NCI-H187 treated with DMSO at 0.1 percent for 48 hours (cell line): ENCODE data around the gene GPR183.

Experiments used
- DNase-seq: peaks from one replicate; lab custom pipeline; 2025; lab: John Stamatoyannopoulos, UW

GPR183 gene, protein sequence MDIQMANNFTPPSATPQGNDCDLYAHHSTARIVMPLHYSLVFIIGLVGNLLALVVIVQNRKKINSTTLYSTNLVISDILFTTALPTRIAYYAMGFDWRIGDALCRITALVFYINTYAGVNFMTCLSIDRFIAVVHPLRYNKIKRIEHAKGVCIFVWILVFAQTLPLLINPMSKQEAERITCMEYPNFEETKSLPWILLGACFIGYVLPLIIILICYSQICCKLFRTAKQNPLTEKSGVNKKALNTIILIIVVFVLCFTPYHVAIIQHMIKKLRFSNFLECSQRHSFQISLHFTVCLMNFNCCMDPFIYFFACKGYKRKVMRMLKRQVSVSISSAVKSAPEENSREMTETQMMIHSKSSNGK

DNA sequence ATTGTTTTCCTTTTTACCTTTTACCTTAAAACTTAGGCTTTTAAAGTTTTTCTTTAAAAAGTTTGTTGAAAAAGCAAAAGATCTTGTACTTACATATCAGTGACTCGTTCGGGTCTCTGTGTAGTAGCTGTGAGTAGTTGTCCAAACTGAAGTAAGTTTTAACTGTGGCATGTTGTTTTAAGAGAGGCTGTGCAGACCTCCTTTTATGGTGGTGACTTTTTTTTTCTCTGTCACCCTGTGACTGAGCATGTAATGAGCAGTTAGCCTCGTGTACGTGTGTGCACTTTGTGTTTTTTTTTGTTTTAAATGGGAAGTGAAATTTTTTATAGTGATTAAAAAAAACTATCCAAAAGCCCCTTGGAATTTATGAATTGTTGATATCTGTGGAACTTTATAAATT, at the start of gene GPR183:
TSS of gene GPR183 (minus strand) at position 153 of the 400 bp plus-strand sequence. CDS start 11,254 bp downstream, outside the sequence.
- no peak for DNase-seq

DNA sequence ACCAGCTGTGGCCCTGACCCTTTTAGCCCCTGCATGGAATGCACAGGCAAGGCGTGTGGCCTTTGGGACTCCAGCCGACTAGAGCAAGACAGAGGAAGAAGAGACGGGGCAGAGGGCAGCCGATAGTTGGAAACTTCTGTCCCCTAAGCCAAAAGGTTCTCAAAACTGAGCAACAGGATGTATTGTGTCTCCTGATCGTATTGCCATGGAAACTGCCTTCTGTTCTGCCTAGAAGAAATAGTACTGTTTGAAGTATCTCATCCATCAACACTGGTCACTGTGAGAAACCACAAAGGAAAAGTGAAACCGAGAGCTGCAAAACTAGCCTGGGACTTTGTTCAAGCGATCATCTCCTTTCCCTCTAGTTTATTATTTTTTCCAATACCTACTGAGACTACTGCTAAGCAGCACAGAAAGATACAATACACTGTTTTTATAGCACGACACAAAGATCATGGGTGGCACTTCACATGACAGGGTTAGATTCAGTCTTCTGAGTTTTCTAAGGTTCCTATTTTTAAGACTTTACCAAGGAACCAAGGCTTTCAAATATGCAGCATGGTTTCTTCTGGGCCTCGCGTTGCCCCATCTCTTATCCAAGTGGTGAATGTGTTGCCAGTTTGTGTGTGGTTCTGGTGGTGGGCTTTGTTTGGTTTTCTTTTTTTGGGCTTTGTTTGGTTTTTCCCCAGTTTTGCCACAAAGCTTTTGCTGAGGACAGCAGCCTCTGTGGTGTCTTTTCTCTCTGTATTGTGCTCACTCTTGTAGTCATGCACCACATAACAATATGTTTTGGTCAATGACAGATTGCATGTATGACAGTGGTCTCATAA, 49.3 kb upstream of the GPR183 start:
- no peak for DNase-seq

DNA sequence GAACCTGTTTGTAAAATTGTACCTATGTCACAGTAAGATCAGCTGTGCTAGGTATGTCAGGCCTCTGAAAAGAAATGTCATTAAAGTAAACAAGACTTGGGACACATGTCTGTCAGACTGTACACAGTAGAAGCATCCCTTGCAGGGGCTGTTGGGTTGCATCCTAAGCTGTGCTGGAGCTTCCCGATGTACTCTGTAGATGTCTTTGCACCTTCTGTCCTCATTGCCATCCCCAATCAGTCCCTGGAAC, 48.7 kb upstream of the GPR183 start:
- no peak for DNase-seq

DNA sequence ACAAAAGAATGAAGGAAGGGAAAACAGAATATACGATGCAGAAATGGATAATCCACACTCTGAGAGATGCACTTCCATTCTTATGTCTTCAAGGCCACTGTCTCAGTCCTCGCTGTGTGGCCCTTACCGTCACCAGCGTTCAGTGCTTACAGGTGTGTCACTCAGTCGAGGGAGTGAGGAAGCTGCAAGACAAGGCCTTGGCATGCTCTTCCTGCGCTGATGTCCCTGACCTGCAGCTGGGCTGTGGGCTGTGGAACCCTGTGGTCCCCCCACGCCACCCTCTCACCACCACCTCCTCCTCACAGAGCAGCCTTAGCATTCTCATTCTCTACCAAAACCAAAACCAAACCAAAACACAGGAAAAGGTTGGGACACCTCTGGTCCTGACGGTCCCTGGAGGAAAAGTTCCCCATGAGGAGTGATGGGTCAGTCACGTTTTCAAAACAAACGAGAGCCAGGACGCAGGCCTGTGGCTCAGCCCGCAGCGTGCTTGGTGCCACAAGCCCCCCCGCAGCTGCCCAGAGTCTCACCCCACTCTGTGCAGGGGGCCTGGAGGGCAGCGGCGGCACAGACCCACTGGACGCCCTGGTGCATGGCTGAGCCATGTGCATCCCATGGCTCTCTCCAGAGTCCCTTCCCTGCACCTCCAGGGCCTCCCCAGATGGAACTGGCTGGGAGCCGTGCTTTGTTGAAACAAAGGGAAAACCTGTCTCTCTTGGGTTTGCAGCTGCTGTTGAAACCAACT, 48.2 kb upstream of the GPR183 start:
- no peak for DNase-seq

DNA sequence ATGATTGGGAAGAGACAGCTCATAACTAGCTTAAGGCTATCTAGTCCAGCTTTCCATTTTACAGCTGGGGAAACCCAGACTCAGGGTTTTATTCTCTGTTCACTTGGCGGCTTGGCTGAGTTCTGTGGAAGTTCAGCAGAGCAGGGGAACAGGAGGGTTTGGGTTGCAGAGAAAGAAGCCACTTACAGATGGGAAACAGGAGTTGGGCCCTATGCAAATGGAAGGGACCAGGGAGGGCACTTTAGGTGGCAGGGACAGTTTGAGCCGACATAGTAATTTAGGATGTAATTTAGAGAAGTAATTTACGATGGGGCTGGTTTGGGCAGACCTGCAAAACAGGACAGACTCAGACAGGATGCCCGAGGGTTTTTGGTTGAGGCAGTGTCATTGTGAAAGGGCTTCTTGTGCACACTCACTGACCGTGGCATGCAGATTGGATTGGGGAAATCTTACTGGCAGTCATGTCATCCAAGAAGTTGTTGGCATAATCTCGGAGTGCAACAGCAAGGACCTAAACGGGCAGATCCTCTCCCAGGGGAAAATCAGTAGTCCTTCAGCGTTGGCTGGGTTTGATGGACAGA, 47.3 kb upstream of the GPR183 start:
- no peak for DNase-seq

DNA sequence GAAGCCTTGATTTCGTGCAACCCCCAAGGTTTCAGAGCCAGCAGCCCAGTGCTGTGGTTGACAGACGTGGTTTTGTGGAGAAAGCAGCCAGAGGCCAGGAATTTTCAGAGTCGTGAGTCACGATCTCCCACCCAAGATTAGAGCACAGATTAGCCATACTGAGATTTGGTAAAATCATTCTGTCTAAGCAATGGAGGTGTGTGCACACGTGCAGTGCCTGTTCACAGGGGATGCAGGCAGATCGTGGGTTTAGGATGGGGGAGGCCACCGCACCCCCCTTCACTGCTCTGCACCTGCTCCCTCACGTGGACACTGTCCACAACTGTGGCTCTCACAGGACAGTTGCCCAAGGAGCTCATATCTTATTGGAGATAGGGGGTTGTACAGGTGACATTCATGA, 46.6 kb upstream of the GPR183 start:
- no peak for DNase-seq

DNA sequence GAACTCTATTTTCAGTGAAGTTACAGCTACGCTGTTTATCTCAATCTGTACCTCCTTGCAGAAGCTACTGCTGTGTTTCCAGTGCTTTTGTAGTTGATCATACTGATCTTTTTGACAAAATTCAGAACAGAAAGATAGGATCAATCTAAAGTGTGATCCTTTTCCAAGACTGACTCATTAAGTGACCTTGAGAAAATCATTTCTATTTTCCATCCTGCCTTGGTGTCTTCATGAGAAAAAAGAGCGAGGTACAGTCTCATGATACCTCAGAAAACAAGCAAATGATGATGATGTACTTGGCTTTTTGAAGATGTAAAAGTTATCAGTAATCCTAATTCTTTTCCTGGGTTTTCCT, 46.0 kb upstream of the GPR183 start:
- no peak for DNase-seq

DNA sequence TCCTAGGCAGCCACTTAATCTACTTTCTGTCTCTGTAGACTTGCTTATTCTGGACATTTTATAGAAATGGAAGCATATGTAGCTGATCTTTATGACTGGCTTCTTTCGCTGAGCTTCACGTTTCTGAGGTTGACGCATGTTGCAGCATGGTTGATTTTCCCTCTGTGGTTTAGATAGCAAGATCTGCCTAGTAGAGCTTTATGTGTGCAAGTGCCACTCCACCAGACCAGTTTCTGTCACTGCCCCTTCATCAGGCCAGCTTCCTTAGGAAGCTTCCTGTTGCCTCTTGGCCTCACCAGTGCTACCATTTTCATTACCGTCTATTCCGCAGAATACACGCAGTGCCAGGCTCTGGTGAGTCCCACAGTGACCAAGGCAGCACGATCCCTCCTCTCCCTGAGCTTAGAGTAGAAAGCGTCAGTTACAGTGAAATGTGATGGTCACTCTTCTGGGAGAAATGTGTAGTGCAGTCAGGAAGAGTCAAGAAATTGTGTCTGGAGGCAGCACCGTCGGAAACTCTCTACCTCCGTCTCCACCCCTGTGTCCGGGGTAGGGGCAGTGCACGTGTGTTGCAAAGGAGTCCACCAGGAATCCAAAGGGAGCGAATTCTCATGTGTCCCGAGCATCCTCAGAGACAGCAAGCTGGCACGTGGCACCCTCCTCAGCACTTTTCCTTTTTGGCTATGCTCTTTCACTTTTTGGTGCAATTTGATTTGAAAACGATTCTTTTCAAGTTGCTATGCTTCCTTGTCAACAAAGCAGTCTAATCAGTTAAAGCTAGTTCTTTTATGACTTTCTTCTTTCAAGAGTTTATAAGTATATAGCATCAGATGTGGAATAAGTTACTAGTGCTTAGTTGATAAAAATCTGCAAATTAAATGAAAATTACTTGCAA, 45.4 kb upstream of the GPR183 start:
- DNase-seq: no peak

DNA sequence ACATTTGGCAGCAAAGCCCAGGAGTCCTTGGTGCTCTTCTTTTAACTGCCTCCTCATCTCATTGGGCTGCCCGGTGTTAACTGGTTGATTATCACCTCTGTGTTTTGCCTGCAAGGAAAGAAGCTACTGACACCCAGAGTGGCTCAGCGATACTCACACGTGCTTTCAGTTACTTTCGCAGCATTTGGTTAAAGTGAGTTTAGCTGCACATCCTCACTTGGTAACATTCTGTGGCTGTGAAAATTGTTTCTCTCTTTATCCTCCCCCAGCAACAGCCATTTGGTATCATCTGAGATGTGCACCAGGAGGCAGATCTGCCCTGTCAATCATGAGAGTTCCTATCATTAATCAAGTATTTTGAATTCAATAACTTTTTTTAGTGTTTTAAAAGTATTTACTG, 44.6 kb upstream of the GPR183 start:
- DNase-seq: no peak

DNA sequence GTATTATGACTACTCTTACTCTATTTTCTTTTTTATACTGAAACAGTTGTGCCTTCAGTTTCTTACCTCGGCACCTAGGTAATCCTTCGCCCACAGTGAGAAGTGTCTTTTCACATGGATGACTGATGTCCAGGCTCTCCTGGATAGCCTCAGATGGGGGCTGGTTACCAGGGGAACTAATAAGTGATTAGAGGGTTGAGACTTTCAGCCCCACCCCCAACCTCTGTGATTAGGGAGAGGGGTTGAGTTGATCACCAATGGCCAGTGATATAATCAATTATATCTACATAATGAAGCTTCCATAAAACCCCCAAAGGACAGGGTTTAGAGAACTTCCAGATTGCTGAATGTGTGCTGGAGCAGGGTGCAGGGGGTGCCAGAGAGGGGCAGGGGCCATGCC, 43.0 kb upstream of the GPR183 start:
- DNase-seq: no peak

DNA sequence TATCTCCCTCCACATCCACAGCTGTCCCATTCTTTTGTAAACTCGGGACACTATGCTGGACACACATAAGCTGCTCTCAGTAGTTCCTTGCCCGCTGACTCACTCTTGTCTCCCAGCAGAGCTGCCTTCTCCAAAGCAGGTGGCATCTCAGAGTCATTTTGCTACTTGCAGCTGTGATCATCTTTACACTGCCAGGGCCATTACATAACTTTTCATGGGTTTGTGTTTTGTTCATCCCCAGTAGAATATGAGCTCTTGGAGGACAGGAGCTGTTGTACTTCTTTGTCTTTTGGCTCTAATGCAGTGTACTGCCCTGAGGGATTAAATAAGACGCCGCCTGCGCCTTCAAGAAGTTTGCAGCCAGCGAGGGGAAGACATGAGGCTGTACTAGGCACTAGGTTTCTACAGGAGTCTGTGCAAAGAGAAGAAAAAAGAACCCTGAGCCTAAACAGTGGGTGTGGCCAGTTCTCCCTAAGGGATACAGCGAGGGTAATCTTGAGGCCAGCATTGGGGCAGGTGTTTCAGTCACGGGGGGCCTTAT, 40.8 kb upstream of the GPR183 start:
- no peak for DNase-seq

DNA sequence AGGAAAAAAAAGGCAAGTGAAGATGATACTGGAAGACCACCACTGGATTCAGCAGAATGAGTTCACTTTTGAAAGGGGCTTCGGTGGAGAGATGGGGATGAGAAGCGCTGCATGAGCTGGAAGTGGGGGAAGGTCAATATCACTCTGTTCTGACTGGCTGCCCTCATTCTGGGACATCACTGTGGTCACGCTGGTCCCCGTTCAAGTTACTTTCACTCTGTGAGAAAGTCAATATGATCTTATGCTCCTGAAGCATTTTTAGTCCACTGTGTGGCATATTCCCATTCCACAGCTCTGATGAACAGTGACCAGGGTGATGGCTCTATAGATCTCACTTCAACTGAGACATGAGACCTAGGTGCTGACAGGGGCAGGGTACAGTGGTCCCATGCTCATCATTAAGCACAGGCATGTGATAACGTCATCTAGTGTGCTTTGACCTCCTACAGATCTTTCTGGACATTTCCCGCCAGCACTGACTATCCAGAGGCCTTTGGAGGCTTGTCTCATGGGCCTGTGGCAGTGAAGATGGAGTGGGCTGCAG, 40.2 kb upstream of the GPR183 start:
- no peak for DNase-seq

DNA sequence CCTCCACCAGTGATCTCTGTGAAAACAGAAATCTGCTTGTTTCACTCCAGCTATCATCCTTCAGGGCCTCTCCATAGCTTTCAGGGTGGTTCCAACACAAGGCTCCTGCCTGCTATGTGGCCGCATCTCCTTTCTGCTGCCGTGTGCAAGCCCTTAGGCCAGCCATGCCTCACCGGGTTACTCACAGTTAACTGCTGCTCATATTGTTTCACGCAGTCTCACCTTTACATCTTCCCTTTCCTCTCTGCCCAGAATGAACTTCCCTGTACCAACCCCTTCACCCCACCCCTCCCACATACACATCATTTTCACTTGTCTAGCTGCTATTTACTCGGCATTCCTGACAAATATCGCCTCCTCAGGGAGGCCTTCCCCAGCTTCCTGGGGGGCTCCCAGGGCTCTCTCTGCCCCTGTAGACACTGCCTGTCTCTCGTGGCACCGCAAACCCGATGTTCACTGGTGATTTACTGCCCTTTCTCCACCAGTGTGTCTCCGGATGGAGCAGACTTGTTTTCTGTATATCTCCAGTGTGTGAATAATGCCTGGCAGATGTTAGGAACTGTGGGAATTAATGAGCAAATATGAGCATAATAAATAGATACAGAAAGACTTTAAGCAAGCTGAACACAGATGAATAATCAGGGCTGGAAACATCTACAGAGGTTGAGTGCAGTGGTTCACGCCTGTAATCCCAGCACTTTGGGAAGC, 39.3 kb upstream of the GPR183 start:
- no peak for DNase-seq

DNA sequence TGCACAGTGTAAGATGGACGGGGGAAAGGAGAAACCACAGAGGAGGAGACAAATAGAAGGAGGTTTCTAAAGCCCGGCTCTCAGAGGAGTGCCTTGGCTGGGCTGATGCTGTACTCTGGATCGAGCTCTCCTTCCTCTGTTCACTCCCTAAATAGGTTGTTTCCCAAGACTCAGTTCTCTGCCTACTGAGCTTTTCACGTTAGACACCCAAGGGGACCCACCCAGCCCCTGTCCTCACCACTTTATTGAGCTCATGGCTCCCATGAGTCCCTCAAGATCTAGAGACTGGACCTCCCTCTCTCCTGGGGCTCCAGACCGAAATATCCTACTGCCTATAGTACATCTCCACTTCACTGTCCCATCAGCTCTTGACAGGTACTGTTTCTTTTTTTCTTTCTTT, 38.1 kb upstream of the GPR183 start:
- DNase-seq: no peak

DNA sequence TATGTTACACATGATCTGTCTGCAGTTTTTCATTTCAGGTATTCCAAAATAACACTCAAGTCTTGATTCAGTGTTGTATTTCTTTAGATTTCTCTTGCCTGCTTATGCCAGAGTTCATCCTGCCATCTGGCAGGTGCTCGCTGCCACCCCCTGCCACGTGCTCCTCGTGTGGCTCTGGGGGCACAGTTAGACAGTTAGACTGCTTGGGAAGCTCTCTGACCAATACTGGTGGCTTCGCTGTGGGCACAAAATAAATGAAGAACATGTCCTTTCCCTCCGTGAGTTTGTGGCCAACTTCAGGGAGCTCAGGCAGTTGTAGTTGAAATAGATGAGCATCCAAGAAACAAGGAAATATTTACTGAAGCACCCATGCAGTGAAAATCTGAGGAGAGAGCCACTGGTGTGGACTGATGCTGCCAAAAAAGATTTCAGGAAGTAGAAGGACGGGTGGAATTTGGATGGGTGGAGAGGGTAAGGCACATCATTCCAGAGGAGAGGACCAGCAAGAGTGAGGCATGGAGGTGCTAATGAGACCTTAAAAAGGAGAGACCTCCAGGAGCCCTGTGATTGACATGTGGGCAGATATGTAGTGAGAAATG, 37.5 kb upstream of the GPR183 start:
- no peak for DNase-seq

DNA sequence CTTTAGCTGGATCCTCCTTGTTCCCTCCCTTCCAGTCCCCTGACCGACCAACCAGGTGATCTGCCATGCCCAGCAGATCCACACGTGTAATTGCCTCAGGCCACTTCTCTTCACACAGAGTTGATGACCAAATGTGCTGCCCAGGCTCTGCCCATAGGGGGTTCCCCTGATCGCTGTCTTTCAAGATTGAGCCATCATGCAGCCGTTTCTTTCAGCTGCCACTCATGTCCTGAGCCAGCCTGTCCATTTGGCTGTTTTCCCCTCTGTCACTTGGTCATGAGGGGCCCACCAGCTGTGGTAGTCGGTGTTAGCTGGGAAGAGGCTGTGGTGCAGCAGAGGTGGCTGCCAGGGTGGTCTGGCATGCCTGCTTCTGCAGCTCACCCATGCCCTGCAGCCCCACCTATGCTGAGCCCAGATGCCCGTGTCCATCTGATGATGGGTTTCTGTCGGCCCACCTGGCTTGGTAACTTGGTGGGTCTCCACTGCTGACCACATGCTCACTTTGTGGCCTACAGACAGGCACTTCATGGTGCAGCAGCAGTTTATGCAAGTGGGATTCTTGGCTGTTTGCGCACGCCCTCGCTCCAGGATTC, 35.6 kb upstream of the GPR183 start:
- no peak for DNase-seq

DNA sequence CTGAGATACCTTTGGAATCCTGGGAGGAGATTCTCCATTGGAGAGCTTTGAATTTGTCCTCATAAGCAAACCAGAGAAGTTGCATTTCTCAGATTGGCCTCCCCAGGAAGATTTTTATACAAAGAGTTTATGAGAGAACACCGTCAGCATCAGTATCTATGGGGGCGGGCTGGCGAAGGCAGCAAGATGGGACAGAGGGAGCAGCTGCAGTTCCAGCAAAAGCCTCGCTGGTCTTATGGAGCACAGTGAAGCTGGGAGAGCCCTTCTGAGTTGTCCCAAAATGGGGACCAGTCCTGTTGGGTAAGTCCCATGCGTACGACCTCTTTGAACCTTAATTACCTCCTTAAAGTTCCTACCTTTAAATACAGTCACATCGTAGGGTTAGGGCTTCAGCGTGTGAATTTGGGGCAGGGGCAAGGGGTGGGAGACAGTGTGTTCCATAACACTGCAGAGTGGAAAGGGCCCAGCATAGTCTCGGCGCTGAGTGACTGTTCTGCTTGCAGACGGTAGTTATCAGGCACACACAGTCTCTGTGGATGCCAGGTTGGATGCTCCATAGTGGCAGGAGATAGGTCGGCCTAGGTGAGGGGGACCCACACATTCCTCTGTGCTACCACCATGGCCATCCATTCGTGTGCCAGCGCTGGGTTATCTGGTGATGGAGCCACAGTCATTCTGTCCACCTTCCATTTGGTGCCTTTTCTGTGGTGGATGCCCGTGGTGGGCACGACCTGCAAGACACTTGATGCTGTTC, 34.9 kb upstream of the GPR183 start:
- DNase-seq: no peak

DNA sequence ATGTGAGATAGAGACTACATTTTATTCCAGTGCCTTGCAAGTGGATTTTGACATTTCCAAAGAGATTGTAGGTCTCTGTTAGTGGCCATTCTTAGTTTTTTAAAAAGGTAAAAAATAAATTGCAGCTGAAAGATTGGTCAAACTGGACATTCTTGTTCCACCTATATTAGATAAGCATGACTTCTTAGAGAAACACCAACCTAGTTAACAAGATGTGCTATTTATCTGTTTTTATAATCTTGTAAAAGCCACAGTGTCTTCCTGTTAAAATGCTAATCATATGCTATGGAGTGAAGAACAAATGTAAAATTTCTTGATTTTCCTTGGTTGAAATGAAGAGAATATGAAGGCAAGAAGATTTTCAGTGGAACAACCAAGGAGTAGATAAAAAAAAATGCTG, 33.4 kb upstream of the GPR183 start:
- DNase-seq: no peak
